ENCODE measurements around the gene APOL4.

The APOL4 gene

DNA sequence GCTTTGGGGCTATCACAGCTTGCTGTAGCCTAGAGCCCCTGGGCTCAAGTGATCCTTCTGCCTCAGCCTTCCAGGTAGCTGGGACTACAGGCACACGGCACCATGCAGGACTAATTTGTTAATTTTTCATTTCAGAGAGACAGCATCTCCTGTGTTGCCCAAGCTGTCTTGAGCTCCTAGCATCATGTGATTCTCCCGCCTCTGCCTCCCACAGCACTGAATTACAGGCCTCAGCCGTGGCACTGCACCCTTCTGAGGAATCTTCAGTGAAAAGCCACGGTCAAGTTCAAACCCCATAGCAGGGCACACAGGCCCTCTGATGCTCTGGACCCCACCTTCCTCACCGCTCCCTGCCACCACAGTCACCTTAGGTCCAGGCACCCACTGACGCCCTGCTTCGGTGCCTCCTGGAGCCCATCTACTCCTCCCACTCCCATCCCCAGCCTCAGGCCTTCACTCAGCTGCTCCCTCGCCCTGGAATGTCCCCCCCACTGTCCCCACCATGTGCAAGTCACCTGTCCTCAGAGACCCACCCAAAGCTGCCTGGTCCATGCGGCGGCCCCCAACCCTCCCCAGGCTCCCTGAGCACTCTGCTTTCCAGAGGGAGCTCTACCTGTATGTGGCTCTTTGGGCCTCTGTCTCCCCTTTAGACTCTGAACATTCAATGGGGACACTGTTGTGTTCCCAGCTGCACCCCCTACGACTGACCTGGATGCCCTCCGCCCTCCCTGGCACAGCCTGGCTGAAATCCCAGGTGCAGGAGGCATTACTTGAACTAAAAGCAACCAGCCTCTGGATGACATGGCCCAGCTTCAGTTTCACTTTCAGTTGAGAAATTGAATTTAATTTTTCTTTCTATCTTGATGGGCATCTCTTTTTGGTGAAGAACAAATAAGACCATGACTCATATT is 36.1 kb upstream of the APOL4 start:
- no peak for DNase-seq (ENCODE audit: low read depth in 1 of 2, low spot score in 1 of 2)
- TF ChIP-seq SPI1 (IDR thresholded peaks at IDR 0.05; ENCODE audit: borderline replicate concordance, low read depth) (no peak), CTCF (IDR thresholded peaks at IDR 0.05; ENCODE audit: insufficient read depth, low read length) (no peak), POLR2AphosphoS5 (IDR thresholded peaks at IDR 0.05; ENCODE audit: low read depth) (no peak), REST (IDR thresholded peaks at IDR 0.05; ENCODE audit: insufficient replicate concordance, low read depth) (no peak), GABPA (IDR thresholded peaks at IDR 0.05; ENCODE audit: low read depth) (no peak)
- Histone ChIP-seq H3K27ac (replicated peaks) (peak overlapping the region; percentile 16; the same call in 1 of the 2 replicates), H3K27me3 (ENCODE audit: insufficient read depth, poor library complexity, severe bottlenecking) (no peaks in the 10 kb centered on the region), H3K4me3 (replicated peaks; ENCODE audit: insufficient read depth, low read length) (no peak overlapping the region)

DNA sequence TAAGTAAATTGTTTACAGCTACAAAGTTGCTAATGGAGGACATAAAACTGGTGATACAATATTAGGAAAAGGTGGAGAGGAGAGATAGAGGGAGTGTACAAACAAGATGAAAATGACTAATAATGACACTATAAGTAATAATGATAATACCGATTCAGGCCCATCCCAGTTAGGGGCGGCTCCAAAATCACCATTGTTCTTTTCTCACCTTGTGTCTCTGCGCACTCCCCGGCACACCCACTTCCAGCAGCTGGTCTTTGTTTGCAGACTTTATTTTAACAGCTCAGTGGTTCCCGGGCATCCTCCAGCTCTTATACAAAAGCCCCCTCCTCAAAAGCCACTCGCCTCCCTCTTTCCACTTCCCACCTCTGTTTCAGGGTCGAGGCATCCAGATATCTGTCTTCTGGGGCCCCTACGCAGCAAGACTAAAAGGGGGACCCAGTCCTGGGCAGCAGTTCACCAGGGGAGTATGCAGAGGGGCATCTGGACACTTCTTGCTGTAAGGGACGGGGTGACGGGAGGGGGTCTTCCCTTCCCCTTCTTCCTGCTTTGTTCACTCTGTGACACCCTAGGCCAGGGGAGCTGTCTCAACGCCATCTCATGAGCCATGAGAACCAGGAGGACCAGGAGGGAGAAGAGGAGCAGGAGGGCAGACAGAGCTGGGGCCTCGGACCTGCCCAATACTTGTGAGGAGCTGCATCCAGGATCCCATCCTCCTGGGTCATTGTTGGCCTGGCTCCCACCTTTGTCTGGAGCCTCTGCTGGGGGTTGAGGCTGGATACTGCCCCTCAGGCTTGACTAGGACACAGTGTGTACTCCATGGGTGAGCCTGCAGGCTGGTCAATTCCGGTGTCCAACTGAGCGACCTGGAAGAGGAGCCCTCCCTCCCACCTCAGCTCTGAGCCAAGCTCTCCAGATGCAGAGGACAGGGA is 35.0 kb upstream of the APOL4 start:
- no peak for DNase-seq (ENCODE audit: low read depth in 1 of 2, low spot score in 1 of 2)

DNA sequence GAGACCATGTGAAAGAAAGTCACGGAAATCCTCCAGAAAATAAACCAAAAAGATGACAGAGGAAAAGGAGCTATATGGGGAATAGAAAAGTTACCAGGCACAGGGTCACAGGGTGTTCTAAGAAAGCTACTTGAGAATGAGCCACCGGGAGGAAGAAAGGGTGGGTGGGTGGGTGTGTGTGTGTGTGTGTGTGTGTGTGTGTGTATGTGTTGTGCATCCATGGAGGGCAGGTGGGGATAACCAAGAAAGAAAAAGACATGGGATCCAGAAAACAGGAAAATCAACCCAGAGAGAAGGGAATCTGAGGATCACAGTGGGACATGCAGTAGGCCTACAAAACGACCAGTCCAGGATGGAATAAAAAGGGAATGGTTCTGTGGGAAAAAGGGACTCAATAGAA is 34.0 kb upstream of the APOL4 start:
- Histone ChIP-seq H3K4me3 (replicated peaks; ENCODE audit: insufficient read depth, low read length) (no peak overlapping the region), H3K27ac (replicated peaks) (no peak overlapping the region), H3K27me3 (ENCODE audit: insufficient read depth, poor library complexity, severe bottlenecking) (no peaks in the 10 kb centered on the region)
- TF ChIP-seq GABPA (IDR thresholded peaks at IDR 0.05; ENCODE audit: low read depth), result no peak
- no peak for TF ChIP-seq CTCF (IDR thresholded peaks at IDR 0.05; ENCODE audit: insufficient read depth, low read length)
- no peak for TF ChIP-seq POLR2AphosphoS5 (IDR thresholded peaks at IDR 0.05; ENCODE audit: low read depth)
- TF ChIP-seq REST (IDR thresholded peaks at IDR 0.05; ENCODE audit: insufficient replicate concordance, low read depth), result no peak
- TF ChIP-seq SPI1 (IDR thresholded peaks at IDR 0.05; ENCODE audit: borderline replicate concordance, low read depth), result no peak
- DNase-seq (ENCODE audit: low read depth in 1 of 2, low spot score in 1 of 2), result no peak

More for the DNA sequence above, 35.0 kb upstream of the APOL4 start:
- H3K27ac ChIP-seq (replicated peaks), result no peak overlapping the region
- no peak overlapping the region for H3K4me3 ChIP-seq (replicated peaks; ENCODE audit: insufficient read depth, low read length)
- TF ChIP-seq SPI1 (IDR thresholded peaks at IDR 0.05; ENCODE audit: borderline replicate concordance, low read depth) (no peak), POLR2AphosphoS5 (IDR thresholded peaks at IDR 0.05; ENCODE audit: low read depth) (no peak), CTCF (IDR thresholded peaks at IDR 0.05; ENCODE audit: insufficient read depth, low read length) (no peak), GABPA (IDR thresholded peaks at IDR 0.05; ENCODE audit: low read depth) (no peak)
- no peaks in the 10 kb centered on the region for H3K27me3 ChIP-seq (ENCODE audit: insufficient read depth, poor library complexity, severe bottlenecking)

Measured in HL-60 (cell line).